ENCODE results near the gene ZXDC. TPM values are rescaled to one million over a fixed set of nuclear protein-coding genes. Genes with fewer than 3 reads are reported as not detected.
A peak's percentile ranks its signal among the peaks of the same experiment; 100 is the strongest.

The ZXDC gene
- total and polyA plus RNA-seq, 11 donors: 8.7 to 40.3 (median 19.3) TPM

GRCh38 chr3:126435456-126436315 is 40.0 kb downstream of the ZXDC start:
- no peak overlapping the region for H3K4me3 ChIP-seq
- no peak for TF ChIP-seq POLR2A (IDR thresholded peaks at IDR 0.05)
- no peak for TF ChIP-seq CTCF (IDR thresholded peaks at IDR 0.05)
- peaks cover 0 to 12% (median 4%) of the 10 kb centered on the region in 12 donors for H3K4me1 ChIP-seq
- WGBS, 4 donors: 92 to 98% (median 96%) methylated on average over 14 of the region's 14 CpGs
- peaks cover 0 to 55% (median 44%) of the 10 kb centered on the region in 9 donors for H3K36me3 ChIP-seq
- peaks cover 0 to 11% (median 1%) of the 10 kb centered on the region in 12 donors for H3K9me3 ChIP-seq
- H3K27ac ChIP-seq: no peak overlapping the region
- DNase-seq (peak in 1 of 5 donors; percentile 2), ATAC-seq (no peak)
- no peaks in the 10 kb centered on the region for H3K27me3 ChIP-seq
- intact Hi-C loops (cut with DNase I): no loop called here

- Histone ChIP-seq H3K9me3 (peaks cover 0 to 18% (median 2%) of the 10 kb centered on the region in 12 donors), H3K36me3 (peaks cover 0 to 52% (median 41%) of the 10 kb centered on the region in 9 donors), H3K27ac (no peak overlapping the region), H3K4me3 (no peak overlapping the region), H3K4me1 (peaks cover 0 to 12% (median 4%) of the 10 kb centered on the region in 12 donors), H3K27me3 (no peaks in the 10 kb centered on the region)
- intact Hi-C loops (cut with DNase I): no loop called here
- DNase-seq: peak in 1 of 5 donors; percentile 3
- ATAC-seq: no peak
- no peak for TF ChIP-seq CTCF (IDR thresholded peaks at IDR 0.05)
- TF ChIP-seq POLR2A (IDR thresholded peaks at IDR 0.05): no peak
- 90 to 97% (median 93%) methylated on average over 3 to 8 of the region's 8 CpGs for WGBS, 4 donors
These were observed 40.7 kb downstream of the ZXDC start for GRCh38 chr3:126434931-126435411.

GRCh38 chr3:126434264-126434590 is 41.5 kb downstream of the ZXDC start:
- Histone ChIP-seq H3K36me3 (peaks cover 0 to 45% (median 34%) of the 10 kb centered on the region in 9 donors), H3K27me3 (no peaks in the 10 kb centered on the region), H3K4me3 (no peak overlapping the region), H3K27ac (no peak overlapping the region), H3K9me3 (peaks cover 0 to 25% (median 2%) of the 10 kb centered on the region in 12 donors), H3K4me1 (peaks cover 0 to 12% (median 4%) of the 10 kb centered on the region in 12 donors)
- no peak for DNase-seq
- WGBS, 4 donors: 94 to 97% (median 95%) methylated on average over 6 of the region's 6 CpGs
- intact Hi-C loops (cut with DNase I): no loop called here
- TF ChIP-seq POLR2A (IDR thresholded peaks at IDR 0.05) (no peak), CTCF (IDR thresholded peaks at IDR 0.05) (no peak)
- no peak for ATAC-seq

GRCh38 chr3:126433496-126434263 is 42.0 kb downstream of the ZXDC start:
- TF ChIP-seq CTCF (IDR thresholded peaks at IDR 0.05) (no peak), POLR2A (IDR thresholded peaks at IDR 0.05) (no peak)
- no peak overlapping the region for H3K4me3 ChIP-seq
- peaks cover 0 to 39% (median 28%) of the 10 kb centered on the region in 9 donors for H3K36me3 ChIP-seq
- peak; percentile 90 to 96 (median 92) for ATAC-seq
- WGBS, 4 donors: 74 to 79% (median 76%) methylated on average over 10 to 13 of the region's 13 CpGs
- H3K9me3 ChIP-seq: peaks cover 0 to 31% (median 2%) of the 10 kb centered on the region in 12 donors
- H3K27me3 ChIP-seq: no peaks in the 10 kb centered on the region
- peaks cover 0 to 12% (median 4%) of the 10 kb centered on the region in 12 donors for H3K4me1 ChIP-seq
- peak overlapping the region in 6 of 12 donors; percentile 1 to 68 (median 30) for H3K27ac ChIP-seq
- intact Hi-C loops (cut with DNase I): no loop called here
- DNase-seq: peak; percentile 73 to 87 (median 79)
